ENCODE measurements around the gene CCL13.
A peak's percentile ranks its signal among the peaks of the same experiment; 100 is the strongest.

The CCL13 gene

DNA sequence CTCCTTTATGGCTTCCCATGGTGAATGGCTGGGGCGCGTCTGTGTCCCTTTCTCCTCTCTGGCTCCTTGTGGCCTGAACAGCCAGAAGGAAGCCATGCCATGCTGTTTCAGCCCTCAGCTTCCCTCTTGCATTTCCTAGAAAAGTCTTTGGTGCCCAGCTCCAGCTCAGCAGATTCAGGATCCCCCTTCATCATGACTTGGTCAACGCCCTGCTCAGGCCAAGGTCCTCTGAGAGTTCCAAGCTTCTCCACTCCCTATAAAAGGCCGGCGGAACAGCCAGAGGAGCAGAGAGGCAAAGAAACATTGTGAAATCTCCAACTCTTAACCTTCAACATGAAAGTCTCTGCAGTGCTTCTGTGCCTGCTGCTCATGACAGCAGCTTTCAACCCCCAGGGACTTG is at the start of gene CCL13:
Gene CCL13 (plus strand): TSS at position 287 of the 400 bp plus-strand sequence. CDS start 47 bp downstream, at position 334.
- TF ChIP-seq, protein P1, sequence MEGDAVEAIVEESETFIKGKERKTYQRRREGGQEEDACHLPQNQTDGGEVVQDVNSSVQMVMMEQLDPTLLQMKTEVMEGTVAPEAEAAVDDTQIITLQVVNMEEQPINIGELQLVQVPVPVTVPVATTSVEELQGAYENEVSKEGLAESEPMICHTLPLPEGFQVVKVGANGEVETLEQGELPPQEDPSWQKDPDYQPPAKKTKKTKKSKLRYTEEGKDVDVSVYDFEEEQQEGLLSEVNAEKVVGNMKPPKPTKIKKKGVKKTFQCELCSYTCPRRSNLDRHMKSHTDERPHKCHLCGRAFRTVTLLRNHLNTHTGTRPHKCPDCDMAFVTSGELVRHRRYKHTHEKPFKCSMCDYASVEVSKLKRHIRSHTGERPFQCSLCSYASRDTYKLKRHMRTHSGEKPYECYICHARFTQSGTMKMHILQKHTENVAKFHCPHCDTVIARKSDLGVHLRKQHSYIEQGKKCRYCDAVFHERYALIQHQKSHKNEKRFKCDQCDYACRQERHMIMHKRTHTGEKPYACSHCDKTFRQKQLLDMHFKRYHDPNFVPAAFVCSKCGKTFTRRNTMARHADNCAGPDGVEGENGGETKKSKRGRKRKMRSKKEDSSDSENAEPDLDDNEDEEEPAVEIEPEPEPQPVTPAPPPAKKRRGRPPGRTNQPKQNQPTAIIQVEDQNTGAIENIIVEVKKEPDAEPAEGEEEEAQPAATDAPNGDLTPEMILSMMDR (conservative IDR thresholded peaks at IDR 0.05; ENCODE audit: control insufficient read depth, insufficient read depth, low read depth, low read length) = no peak
- no peak for DNase-seq (ENCODE audit: low read depth)
- H3K4me3 ChIP-seq (ENCODE audit: control insufficient read depth, low read depth, low read length) = no peak within 1 kb of the TSS

GRCh38 chr17:34307110-34307509 is 49.2 kb upstream of the CCL13 start:
- DNase-seq (ENCODE audit: low read depth) = peak; percentile 88
- TF ChIP-seq, protein P1 (conservative IDR thresholded peaks at IDR 0.05; ENCODE audit: control insufficient read depth, insufficient read depth, low read depth, low read length) = no peak
- H3K4me3 ChIP-seq (ENCODE audit: control insufficient read depth, low read depth, low read length) = no peak overlapping the region

DNA sequence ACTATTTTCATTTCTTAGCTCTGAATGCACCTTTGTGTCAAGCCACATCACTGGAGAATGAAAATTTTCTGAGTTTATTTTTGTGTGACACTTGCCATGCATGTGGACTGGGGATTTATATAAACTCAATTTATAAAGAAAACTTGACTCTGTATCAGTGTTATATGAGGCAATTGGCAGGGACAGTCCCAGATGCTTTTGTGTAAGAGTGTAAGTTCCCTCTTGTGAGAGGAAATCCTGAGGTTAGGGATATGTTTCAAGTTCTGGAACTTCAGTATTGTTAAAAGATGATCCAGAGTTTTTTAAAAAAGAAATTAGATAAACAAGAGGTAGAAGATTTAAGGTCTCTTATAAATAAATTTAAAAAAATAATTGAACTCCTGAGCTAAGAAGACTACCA is 47.9 kb upstream of the CCL13 start:
- TF ChIP-seq, protein P1 (conservative IDR thresholded peaks at IDR 0.05; ENCODE audit: control insufficient read depth, insufficient read depth, low read depth, low read length) = no peak
- no peak overlapping the region for H3K4me3 ChIP-seq (ENCODE audit: control insufficient read depth, low read depth, low read length)
- DNase-seq (ENCODE audit: low read depth) = no peak

GRCh38 chr17:34311291-34311690 is 45.0 kb upstream of the CCL13 start:
- TF ChIP-seq, protein P1 (conservative IDR thresholded peaks at IDR 0.05; ENCODE audit: control insufficient read depth, insufficient read depth, low read depth, low read length) = no peak
- no peak for DNase-seq (ENCODE audit: low read depth)
- no peak overlapping the region for H3K4me3 ChIP-seq (ENCODE audit: control insufficient read depth, low read depth, low read length)

GRCh38 chr17:34312080-34312479 is 44.2 kb upstream of the CCL13 start:
- TF ChIP-seq, protein P1 (conservative IDR thresholded peaks at IDR 0.05; ENCODE audit: control insufficient read depth, insufficient read depth, low read depth, low read length) = no peak
- DNase-seq (ENCODE audit: low read depth) = peak; percentile 94

DNA sequence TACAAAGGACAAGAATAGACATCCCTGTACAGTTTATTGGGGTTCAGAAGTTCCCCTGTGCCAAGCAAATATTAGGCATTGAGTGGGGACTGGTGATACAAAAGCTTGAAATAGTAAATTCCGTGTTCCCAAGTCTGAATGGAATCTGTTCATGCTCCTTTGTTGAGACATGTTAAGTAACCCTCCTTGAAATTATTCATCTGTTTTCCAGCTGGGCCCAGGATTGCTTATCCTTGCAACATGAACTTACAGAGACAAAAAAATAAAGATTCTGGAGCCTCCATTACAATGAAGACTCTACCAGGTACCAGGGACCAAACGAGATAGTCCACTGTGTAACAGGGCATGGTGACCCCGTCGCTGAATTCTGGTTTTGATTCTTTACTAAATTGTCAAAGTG is 43.1 kb upstream of the CCL13 start:
- TF ChIP-seq, protein P1 (conservative IDR thresholded peaks at IDR 0.05; ENCODE audit: control insufficient read depth, insufficient read depth, low read depth, low read length) = no peak
- peak; percentile 67 for DNase-seq (ENCODE audit: low read depth)
- no peak overlapping the region for H3K4me3 ChIP-seq (ENCODE audit: control insufficient read depth, low read depth, low read length)

More at GRCh38 chr17:34312080-34312479, 44.2 kb upstream of the CCL13 start:
- H3K4me3 ChIP-seq (ENCODE audit: control insufficient read depth, low read depth, low read length) = no peak overlapping the region

DNA sequence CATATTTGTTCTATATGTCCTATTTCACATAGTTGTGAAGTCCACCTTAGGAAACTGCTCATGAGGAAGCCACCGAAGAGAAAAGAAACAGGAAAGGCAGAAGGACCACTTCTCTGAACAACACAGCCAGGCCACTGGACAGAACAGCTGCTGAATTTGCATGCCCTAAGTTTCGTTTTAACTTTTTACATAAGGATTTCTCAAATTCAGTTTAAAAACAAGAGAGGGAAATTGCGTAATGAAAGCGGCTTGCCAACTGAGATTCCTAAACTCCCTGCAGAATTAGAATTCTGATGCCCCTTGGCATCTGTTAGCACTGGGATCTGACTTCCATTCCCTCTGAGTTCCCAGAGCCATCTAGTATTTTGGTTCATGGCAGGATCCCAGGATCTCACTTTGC is 42.0 kb upstream of the CCL13 start:
- TF ChIP-seq, protein P1 (conservative IDR thresholded peaks at IDR 0.05; ENCODE audit: control insufficient read depth, insufficient read depth, low read depth, low read length) = no peak
- peak; percentile 88 for DNase-seq (ENCODE audit: low read depth)
- no peak overlapping the region for H3K4me3 ChIP-seq (ENCODE audit: control insufficient read depth, low read depth, low read length)

Data from fibroblast of mammary gland (primary cell).